ENCODE measurements around the gene CUBN.

Gene CUBN

DNA sequence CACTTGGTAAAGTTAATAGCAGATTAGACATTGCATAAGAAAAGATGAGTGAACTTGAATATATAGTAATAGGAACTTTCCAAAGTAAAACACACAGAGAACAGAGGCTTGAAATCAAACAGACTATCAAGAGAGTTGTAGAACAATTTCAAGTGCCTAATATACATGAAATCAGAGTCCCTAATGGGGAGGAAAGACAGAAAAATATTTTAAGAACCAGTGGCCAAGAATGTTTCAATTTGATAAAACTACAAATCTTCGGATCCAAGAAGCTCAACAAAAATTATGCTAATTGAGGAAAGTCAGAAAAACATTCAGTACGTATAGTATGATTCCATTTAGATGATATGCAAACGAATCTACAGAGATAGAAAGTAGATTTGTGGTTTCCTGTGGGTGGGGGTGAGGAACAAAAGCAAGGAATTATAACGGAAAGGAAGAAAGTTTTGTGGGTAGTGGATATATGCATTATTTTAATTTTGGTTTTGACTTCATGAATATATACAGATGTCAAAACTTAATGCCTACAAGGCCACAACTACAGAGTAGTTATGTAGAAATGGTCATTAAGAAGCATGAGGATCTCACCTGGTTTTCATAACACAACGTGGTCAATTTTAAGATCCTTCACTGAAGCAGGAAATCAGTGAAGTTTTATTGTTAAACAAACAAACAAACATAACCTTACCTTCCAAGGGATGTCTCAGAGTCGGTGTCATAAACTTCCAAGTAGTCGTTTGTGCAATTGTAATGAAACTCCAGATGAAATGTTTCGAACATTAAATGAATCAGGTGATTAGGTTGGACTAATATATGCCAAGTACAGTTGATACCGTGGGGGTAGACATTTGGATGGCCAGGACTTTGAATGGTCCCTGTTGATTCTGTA, 62.0 kb downstream of the CUBN start:
- DNase-seq (ENCODE audit: low read depth, low spot score) = no peak
- ChIA-PET CTCF (interaction anchor here (0.7 kb wide), 1 partner anchor 11 kb away, joined by 3 read pairs; no protein-coding TSS in a partner anchor), POLR2A (interaction anchor here (1.0 kb wide), 2 partner anchors 161 to 171 kb away, joined by 4 read pairs; partner anchors contain the start of gene VIM)

DNA sequence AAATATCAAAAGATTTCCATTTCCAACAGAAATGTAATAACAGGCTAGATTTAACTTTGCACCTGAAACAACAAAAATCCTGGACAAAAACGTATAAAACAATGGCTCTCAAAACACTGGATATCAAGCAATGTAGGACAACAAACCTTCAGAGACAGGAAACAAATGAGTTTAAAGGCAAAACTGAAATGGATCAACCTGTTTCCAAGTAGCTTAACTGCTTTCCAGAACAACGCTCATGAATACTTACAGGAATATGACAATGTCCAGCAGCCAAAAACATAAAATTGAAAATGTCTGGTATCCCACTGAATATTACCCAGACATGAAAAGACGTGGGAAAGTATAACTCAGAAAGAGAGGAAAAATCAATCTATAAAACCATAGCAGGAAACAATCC, 62.8 kb downstream of the CUBN start:
- no peak overlapping the region for H3K4me3 ChIP-seq (ENCODE audit: low read depth, low read length)
- POLR2A ChIA-PET = interaction anchor here (1.0 kb wide), 2 partner anchors 162 to 172 kb away, joined by 4 read pairs; partner anchors contain the start of gene VIM
- CTCF ChIA-PET = interaction anchor here (0.7 kb wide), 1 partner anchor 10 kb away, joined by 3 read pairs; no protein-coding TSS in a partner anchor
- no peak for DNase-seq (ENCODE audit: low read depth, low spot score)
- TF ChIP-seq, protein P1, sequence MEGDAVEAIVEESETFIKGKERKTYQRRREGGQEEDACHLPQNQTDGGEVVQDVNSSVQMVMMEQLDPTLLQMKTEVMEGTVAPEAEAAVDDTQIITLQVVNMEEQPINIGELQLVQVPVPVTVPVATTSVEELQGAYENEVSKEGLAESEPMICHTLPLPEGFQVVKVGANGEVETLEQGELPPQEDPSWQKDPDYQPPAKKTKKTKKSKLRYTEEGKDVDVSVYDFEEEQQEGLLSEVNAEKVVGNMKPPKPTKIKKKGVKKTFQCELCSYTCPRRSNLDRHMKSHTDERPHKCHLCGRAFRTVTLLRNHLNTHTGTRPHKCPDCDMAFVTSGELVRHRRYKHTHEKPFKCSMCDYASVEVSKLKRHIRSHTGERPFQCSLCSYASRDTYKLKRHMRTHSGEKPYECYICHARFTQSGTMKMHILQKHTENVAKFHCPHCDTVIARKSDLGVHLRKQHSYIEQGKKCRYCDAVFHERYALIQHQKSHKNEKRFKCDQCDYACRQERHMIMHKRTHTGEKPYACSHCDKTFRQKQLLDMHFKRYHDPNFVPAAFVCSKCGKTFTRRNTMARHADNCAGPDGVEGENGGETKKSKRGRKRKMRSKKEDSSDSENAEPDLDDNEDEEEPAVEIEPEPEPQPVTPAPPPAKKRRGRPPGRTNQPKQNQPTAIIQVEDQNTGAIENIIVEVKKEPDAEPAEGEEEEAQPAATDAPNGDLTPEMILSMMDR (IDR thresholded peaks at IDR 0.05; ENCODE audit: insufficient read depth, low read length, missing control alignments) = no peak

More for the DNA sequence above, 62.0 kb downstream of the CUBN start:
- H3K4me3 ChIP-seq (ENCODE audit: low read depth, low read length) = no peak overlapping the region
- TF ChIP-seq, protein P1 (IDR thresholded peaks at IDR 0.05; ENCODE audit: insufficient read depth, low read length, missing control alignments) = no peak

DNA sequence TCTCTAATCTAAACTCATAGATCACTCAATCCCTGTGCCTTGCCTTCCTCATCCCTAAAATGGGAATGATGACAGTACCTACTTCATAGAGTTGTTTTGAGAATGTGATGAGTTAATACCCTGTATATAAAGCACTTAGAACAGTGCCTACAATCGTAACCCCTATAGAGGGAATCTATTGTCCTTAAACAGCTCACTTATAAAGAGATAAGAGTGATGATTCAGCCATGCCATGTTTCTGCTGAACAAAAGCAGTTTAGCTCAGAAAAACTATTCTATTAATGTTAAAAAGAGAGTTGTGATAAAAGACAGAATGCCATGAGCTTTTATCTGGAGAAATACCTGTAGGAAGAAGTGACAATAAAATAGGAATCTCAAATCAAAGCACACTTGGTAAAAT, 63.6 kb downstream of the CUBN start:
- no peak for DNase-seq (ENCODE audit: low read depth, low spot score)
- ChIA-PET CTCF (interaction anchor here (1.4 kb wide), 1 partner anchor 161 kb away, joined by 4 read pairs; no protein-coding TSS in a partner anchor), POLR2A (interaction anchor here (2.1 kb wide), 1 partner anchor 164 kb away, joined by 12 read pairs; no protein-coding TSS in a partner anchor)
- H3K4me3 ChIP-seq (ENCODE audit: low read depth, low read length) = no peak overlapping the region
- TF ChIP-seq, protein P1 (IDR thresholded peaks at IDR 0.05; ENCODE audit: insufficient read depth, low read length, missing control alignments) = no peak

DNA sequence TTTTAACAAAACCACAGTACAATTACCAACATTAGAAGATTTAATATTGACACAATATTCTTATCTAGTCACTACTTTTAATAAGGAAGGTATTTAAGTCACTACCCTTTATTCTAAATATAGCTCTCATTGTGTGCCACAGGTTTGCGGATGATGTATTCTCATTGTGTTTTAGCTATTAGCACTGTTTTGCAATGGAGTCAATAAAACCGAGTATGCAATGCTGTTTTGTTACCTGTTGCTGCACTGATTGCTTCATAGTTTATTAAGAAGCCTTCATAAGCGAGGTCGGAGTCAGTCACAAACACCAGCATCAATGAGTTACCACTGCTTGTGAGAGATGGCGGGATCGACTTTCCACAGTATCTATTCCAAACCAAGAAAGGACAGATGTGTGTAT, 64.3 kb downstream of the CUBN start:
- TF ChIP-seq, protein P1 (IDR thresholded peaks at IDR 0.05; ENCODE audit: insufficient read depth, low read length, missing control alignments) = no peak
- POLR2A ChIA-PET = interaction anchor here (2.1 kb wide), 1 partner anchor 164 kb away, joined by 12 read pairs; no protein-coding TSS in a partner anchor
- DNase-seq (ENCODE audit: low read depth, low spot score) = no peak
- CTCF ChIA-PET = interaction anchor here (1.1 to 1.5 kb wide), 3 partner anchors 13 to 212 kb away, joined by 3 to 4 read pairs (median 3); no protein-coding TSS in a partner anchor
- no peak overlapping the region for H3K4me3 ChIP-seq (ENCODE audit: low read depth, low read length)

DNA sequence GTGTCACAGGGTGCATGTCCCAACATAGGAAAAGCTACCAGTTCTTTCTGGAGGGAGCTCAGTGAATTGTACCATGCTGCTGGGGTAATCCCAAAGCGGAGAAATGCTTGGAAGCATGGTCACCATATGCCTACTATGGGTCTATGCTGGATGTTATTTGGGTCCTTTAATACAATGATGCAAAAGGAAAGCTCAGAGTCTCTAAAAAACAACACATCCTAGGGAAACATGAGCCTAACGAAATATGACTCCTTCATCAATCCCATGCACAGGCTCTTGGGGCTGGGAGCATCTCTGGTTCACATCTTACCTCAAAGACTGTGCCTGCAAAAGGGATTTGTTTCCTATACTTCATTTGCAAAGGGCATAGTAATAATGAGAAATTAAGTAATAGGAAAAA, 65.2 kb downstream of the CUBN start:
- no peak overlapping the region for H3K4me3 ChIP-seq (ENCODE audit: low read depth, low read length)
- TF ChIP-seq, protein P1 (IDR thresholded peaks at IDR 0.05; ENCODE audit: insufficient read depth, low read length, missing control alignments) = no peak
- POLR2A ChIA-PET = interaction anchor here (0.9 to 2.7 kb wide), 3 partner anchors 10 to 165 kb away, joined by 3 to 12 read pairs (median 11); no protein-coding TSS in a partner anchor
- DNase-seq (ENCODE audit: low read depth, low spot score) = no peak
- CTCF ChIA-PET = interaction anchor here (1.1 to 1.5 kb wide), 2 partner anchors 14 to 211 kb away, joined by 3 read pairs; no protein-coding TSS in a partner anchor

Measured in AG04449 (cell line).